IPS-NIHi11 (cell line): ENCODE measurements around the gene EXOC2.

Source experiments
- DNase-seq: peaks from one replicate; pipeline ENCODE4 v3.0.0; 2012; ENCODE audit warnings: mixed read lengths, low spot score

The EXOC2 gene

GRCh38 chr6:465531-466348 is 227.2 kb downstream of the EXOC2 start:
- no peak for DNase-seq

- DNase-seq, result no peak
Measured at GRCh38 chr6:456887-457286, 236.1 kb downstream of the EXOC2 start.

GRCh38 chr6:456358-456867 is 236.5 kb downstream of the EXOC2 start:
- no peak for DNase-seq

- DNase-seq, result no peak
Measured at GRCh38 chr6:455835-456234, 237.1 kb downstream of the EXOC2 start.

GRCh38 chr6:455006-455585 is 237.8 kb downstream of the EXOC2 start:
- DNase-seq, result no peak

GRCh38 chr6:454148-454991 is 238.6 kb downstream of the EXOC2 start:
- no peak for DNase-seq

GRCh38 chr6:453152-453551 is 239.8 kb downstream of the EXOC2 start:
- no peak for DNase-seq

GRCh38 chr6:452301-453067 is 240.5 kb downstream of the EXOC2 start:
- DNase-seq, result no peak

- no peak for DNase-seq
Measured at GRCh38 chr6:451847-452246, 241.1 kb downstream of the EXOC2 start.

- DNase-seq, result no peak
Measured at GRCh38 chr6:451336-451735, 241.6 kb downstream of the EXOC2 start.

- DNase-seq, result no peak
Measured at GRCh38 chr6:449486-450419, 243.2 kb downstream of the EXOC2 start.

- no peak for DNase-seq
Measured at GRCh38 chr6:449057-449430, 243.9 kb downstream of the EXOC2 start.

GRCh38 chr6:448296-449056 is 244.5 kb downstream of the EXOC2 start:
- DNase-seq, result no peak

- no peak for DNase-seq
Measured at GRCh38 chr6:447381-448165, 245.4 kb downstream of the EXOC2 start.

- no peak for DNase-seq
Measured at GRCh38 chr6:446418-447366, 246.2 kb downstream of the EXOC2 start.

- no peak for DNase-seq
Measured at GRCh38 chr6:445571-446417, 247.1 kb downstream of the EXOC2 start.

- no peak for DNase-seq
Measured at GRCh38 chr6:444653-445275, 248.2 kb downstream of the EXOC2 start.
